ENCODE measurements around the gene FZD2. TPM values are rescaled to one million over a fixed set of nuclear protein-coding genes. Genes with fewer than 3 reads are reported as not detected.
A peak's percentile ranks its signal among the peaks of the same experiment; 100 is the strongest.
"Not testable (repeated sequence)": the region's sequence is repeated elsewhere in the genome, so short reads cannot be mapped to it uniquely, and the experiment has no call there.

The FZD2 gene
- 0.39 and 0.51 TPM in 2 replicates for total RNA-seq

DNA sequence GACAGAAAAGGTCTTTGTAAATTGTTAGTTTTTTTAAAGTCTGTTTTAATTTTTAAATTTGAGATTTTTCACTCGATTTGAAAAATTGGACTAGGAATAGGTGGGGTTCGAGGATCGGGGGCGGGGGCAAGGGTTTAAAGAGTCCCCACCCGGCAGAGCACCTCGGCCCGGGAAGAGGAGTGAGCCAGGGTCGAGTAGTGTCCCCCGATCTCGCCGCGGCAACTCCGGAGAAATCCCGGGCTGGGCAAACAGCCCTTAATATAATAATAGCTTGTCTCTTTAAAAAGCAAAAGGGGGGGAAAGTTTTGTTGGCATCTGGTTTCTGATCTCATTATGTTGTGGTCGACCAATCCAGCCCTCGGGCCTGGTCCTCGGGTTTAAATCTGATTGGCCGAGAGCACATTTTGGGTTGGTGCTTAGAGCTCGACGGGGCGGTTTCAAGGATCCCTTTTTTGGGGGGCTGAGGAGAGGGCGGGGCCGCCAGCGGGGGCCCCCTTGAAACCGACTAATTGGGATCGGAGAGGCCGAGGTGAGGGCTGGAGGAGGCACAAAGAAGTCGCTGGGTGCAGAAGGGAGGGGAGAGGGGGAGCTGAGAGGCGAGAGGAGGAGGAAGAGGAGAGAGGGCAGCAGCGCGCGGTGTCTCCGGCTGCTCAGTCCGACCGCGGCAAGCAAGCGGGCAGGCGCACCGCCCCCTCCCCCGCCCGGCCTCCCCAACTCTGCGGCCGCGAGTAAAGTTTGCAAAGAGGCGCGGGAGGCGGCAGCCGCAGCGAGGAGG is at the start of gene FZD2:
Gene FZD2 (plus strand): TSS at position 653 of the 775 bp plus-strand sequence. CDS start 205 bp downstream, outside the sequence.
- DNase-seq (ENCODE audit: low read depth in 2 of 2): peak; percentile 57 to 90

- not testable (repeated sequence) for DNase-seq (ENCODE audit: low read depth in 2 of 2)
Measured at GRCh38 chr17:44511241-44512134, 45.8 kb upstream of the FZD2 start.

DNA sequence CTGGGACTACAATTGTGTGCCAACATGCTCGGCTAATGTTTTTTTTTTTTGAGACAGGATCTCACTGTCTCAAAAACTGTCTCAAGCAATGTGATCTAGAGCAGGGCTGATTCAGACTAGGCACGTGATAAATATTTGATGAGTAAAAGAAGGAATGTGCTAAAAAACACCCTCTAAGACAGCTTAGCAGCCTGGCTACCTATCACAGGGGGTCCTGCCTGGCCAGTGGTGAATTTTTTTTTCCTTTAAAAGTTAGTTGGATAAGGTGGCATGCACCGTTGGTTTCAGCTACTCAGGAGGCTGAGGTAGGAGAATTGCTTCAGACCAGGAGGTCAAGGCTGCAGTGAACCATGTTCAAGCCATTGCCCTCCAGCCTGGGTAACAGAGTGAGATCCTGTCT is 39.3 kb upstream of the FZD2 start:
- no peak for DNase-seq (ENCODE audit: low read depth in 2 of 2)

DNA sequence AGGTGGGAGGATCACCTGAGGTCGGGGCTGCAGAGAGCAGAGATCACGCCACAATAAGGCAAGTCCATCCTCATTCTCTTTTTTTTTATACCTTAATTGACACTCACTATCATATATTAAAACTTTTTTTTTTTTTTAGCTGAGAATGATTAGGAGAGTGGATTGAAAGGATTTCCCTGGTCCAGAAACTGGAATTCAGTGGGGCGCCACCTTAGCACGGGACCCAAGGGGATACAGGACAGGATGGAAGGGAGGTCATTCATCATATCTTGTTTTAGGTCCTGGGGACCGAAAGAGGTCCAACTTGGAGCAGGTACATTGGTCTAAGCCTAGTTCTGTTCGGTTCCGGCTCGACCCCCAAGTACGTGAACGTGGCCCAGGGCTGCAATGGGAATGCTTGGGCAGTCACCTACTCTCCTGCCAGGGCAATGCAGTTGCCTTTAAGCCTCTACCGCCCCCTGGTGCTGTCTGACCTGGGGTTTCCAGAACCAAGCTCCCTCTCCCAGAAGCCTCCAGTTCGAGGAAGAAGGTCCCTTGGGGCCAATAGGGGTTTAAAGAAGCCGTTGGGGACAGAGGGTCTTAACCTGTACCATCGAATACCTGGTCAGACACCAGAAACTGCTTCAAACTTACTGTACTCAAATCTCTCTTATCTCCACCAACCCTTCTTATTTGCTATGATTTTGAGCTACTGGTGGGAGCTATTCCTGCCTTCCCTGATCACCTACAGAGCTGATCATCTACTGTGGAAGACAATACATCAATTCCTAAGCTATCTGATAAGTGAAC is 34.2 kb upstream of the FZD2 start:
- DNase-seq (ENCODE audit: low read depth in 2 of 2): peak; percentile 54 to 77

GRCh38 chr17:44523672-44523972 is 33.7 kb upstream of the FZD2 start:
- no peak for DNase-seq (ENCODE audit: low read depth in 2 of 2)

DNA sequence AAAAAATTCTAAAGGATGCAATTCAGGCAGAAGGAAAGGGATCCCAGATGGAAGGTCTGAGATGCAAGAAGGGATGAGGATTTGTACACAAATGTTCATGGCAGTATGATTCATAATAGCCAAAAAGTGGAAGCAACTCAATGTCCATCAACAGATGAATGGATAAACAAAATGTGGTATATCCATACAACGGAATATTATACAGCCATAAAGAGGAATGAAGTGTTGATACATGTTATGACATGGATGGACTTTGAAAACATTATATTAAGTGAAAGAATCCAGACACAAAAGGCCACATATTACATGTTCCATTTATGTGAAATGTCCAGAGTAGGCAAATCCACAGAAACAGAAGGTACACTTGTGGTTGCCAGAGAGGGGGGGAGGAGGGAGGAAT is 30.2 kb upstream of the FZD2 start:
- DNase-seq (ENCODE audit: low read depth in 2 of 2): no peak

DNA sequence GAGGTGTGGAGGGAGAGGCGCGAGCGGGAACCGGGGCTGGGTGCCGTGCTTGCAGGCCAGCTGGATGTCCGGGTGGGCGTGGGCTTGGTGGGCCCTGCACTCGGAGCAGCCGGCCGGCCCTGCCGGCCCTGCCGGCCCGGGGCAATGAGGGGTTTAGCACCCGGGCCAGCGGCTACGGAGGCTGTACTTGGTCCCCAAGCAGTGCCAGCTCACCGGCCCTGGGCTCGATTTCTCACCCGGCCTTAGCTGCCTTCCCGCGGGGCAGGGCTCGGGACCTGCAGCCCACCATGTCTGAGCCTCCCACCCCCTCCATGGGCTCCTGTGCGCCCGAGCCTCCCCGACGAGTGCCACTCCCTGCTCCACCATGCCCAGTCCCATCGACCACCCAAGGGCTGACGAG is 29.3 kb upstream of the FZD2 start:
- no peak for DNase-seq (ENCODE audit: low read depth in 2 of 2)

- DNase-seq (ENCODE audit: low read depth in 2 of 2): no peak
Measured at GRCh38 chr17:44529864-44530263, 27.4 kb upstream of the FZD2 start.

GRCh38 chr17:44530896-44531418 is 26.3 kb upstream of the FZD2 start:
- DNase-seq (ENCODE audit: low read depth in 2 of 2): no peak

- DNase-seq (ENCODE audit: low read depth in 2 of 2): peak; percentile 45 to 80
Measured at GRCh38 chr17:44533533-44534246, 23.6 kb upstream of the FZD2 start.

GRCh38 chr17:44536090-44536953 is 21.0 kb upstream of the FZD2 start:
- peak in 1 of 2 donors; percentile 46 for DNase-seq (ENCODE audit: low read depth in 2 of 2)

DNA sequence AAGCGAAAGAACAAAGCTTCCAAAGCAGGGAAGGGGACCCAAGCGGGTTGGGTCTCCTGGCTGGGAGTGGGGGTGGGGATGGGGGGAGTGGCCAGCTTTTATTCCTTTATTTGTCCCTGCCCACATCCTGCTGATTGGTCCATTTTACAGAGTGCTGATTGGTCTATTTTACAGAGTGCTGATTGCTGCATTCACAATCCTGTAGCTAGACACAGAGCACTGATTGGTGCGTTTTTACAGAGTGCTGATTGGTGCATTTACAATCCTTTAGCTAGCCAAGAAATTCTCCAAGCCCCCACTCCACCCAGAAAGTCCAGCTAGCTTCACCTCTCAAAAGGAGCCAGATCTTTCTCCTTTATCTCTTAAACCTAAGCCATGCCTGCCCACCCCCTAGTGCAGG is 19.4 kb upstream of the FZD2 start:
- DNase-seq (ENCODE audit: low read depth in 2 of 2): not testable (repeated sequence)

DNA sequence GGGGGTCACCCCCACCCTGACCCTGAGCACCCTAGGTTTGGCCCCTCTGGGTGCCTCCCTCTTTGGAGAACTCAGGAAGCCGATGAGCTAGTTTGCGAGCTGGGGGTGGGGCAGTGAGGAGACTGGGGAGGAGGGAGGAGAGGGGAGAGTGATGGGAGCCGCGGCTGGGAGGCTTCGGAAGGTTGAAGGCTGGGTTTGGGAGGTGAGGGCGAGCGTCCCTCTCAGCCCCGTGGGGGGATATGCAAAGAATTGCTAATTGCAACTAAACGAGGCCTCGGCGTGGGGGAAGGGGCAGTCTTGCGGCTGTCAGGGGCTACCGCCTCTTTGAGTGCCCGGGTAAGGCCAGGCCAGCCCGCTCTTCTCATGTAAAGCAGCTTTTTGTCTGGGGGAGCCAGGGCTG is 17.6 kb upstream of the FZD2 start:
- no peak for DNase-seq (ENCODE audit: low read depth in 2 of 2)

DNA sequence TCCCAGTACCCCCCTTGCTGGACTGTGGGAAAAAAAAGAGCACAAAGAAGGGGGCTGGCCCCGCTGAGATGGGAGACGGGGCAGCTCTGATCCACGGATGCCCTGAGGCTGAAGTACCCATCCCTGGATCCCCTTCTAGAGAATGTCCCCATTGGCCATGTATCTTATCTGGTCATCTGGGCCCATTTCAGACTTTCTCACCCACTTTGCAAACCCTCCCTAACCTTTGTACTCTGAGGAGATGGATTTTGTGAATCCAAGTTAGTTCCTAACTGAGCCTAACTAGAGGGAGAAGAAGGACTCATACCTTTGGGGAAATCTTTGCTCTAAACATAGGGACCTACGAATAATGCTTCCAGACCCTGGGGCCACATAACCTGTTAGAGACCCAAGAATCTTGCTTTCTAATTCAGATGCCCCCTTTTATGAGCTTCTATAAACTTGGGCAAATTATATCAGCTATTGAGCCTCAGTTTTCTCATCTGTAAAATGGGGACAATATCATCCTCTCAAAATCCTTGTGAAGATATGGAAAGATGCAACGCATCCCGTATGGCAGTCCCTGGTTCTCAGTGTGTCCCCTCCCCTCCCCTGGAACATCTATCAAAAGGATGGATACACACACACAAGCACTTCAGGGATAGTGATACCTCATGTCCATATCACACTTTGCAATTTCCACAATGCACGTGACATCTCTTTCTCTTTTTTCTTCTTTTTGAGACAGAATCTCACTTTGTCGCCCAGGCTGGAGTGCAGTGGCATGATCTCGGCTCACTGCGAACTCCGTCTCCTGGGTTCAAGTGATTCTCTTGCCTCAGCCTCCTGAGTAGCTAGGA is 16.8 kb upstream of the FZD2 start:
- no peak for DNase-seq (ENCODE audit: low read depth in 2 of 2)

GRCh38 chr17:44541884-44542581 is 15.3 kb upstream of the FZD2 start:
- no peak for DNase-seq (ENCODE audit: low read depth in 2 of 2)

GRCh38 chr17:44543213-44543904 is 13.9 kb upstream of the FZD2 start:
- DNase-seq (ENCODE audit: low read depth in 2 of 2): no peak

- no peak for DNase-seq (ENCODE audit: low read depth in 2 of 2)
Measured at GRCh38 chr17:44543905-44544523, 13.3 kb upstream of the FZD2 start.
